ENCODE results near the gene BRSK1.

Gene BRSK1

DNA sequence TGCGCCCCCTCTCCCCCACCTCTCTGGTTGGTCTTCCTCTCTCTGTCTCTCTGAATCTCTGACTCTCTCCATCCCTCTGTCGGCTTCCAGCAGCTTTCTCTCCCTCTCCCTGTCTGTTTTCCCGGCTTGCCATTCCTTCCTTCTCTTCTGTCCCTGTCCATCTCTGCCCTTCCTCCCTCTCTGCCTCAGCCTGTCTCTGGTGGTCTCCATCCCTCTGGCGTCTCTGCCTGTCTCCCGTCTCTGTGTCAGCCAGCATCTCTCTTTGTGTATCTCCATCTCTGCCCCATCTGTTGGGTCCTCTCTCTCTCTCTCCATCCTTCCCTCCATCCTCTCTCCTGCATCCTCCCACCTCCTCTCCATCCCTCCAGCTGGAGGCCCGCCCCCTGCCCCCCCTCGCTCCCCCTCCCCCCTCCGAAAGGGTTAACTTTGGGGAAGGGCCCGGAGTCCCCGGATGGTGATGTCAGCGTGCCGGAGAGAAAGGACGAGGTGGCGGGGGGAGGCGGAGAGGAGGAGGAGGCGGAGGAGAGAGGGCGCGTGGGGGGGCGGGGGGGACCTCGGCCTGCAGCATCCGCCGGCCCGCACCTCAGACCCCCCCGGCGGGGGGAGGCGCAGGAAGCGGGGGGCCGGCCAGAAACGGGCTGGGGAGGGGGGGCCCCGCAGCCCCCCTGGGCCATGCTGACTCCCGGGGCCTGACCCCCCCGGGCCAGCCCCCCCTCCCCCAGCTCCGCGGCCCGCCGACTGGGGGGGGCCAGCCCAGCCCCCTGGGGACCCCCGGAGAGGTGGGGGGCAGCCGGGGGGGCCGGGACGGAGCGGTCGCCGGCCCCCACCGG lies at the start of gene BRSK1:
BRSK1 (plus strand) TSS at position 450 of the 830 bp plus-strand sequence. CDS start 446 bp downstream, outside the sequence.
- no peak for DNase-seq (ENCODE audit: low read depth, low spot score)

- no peak for DNase-seq (ENCODE audit: low read depth, low spot score)
Observed at GRCh38 chr19:55238030-55238429, 45.8 kb upstream of the BRSK1 start.

GRCh38 chr19:55239004-55239403 lies 44.8 kb upstream of the BRSK1 start:
- DNase-seq (ENCODE audit: low read depth, low spot score), result no peak

- DNase-seq (ENCODE audit: low read depth, low spot score), result no peak
Observed at GRCh38 chr19:55240713-55241020, 43.1 kb upstream of the BRSK1 start.

DNA sequence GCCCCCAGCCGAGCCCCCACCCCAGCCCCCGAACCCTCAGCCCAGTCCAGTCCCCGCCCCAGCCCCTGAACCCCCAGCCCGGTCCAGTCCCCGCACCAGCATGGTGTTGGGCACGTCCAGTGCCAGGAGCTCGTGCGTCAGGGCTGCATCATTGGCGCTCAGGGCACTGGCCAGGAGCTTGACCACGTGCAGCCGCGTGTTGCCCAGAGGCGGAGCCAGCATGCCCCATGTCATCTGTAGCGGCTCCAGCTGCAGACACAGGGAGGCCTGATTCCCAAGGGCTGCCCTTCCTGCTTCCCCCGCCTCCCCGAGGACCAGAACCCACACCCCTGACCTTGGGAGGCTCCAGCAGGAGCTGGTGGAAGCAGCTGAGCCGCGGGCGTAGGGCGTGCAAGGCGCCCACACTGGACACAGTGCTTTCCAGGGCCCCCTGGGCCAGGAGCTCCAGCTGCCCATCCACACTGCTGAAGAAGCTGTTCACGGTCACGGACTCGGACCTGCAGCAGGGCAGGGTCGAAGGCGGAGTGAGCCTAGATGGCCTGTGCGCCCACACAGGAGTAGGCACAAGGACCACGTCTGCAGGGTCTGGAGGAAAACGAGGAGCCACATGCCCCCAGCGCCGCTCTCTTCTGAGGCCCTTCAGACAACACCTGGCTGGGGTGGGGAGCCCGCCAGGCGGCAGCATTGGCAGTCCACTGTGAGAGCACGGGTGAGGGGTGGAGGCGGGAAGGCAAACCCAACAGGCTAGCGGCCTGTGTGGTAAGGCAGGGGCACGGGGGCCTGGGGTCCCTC lies 42.5 kb upstream of the BRSK1 start:
- DNase-seq (ENCODE audit: low read depth, low spot score), result no peak

DNA sequence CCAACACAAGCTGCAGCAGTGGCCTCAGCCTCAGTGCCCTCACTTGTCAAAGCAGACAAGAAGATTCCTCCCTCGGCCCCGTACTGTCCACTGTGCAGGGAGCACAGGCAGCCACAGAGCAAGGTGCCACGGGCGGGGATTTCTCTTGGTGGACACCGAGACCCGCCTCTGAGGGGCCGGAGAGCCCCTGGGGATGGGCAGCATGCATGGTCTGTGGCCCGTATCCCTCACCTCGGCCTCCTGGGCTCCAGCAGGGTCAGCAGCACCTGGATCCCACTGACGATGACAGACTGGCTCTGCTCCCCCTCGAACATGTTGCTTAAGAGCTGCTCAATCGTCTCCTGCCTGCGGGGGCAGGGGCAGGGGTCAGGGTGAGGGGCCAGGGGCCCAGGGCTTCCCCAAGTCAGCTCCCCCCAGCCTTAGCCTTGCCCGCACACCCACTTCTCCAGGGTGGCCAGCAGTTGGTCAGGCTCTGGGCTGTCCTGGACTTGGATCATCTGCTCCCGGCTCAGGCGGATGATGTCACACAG lies 41.8 kb upstream of the BRSK1 start:
- DNase-seq (ENCODE audit: low read depth, low spot score), result no peak

DNA sequence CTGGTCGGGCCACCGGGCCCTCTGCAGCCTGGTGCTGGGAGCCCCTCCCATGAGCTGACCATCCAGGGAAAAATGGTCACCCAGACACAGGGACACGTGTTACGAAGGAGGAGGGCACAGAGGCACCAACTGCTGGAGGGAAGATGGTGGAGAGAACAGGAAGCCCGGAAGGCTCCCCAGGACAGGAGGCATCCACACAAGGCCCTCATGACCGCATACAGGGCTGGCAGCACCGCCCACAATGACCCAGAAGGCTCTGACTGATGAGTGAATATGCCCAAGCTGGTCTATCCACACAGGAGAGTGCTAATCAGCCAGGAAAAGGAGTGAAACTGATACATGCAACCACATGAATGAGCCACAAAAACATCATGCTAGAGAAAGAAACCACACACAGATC lies 41.3 kb upstream of the BRSK1 start:
- DNase-seq (ENCODE audit: low read depth, low spot score), result no peak

GRCh38 chr19:55244004-55244680 lies 39.7 kb upstream of the BRSK1 start:
- no peak for DNase-seq (ENCODE audit: low read depth, low spot score)

GRCh38 chr19:55245236-55245904 lies 38.4 kb upstream of the BRSK1 start:
- DNase-seq (ENCODE audit: low read depth, low spot score), result no peak

DNA sequence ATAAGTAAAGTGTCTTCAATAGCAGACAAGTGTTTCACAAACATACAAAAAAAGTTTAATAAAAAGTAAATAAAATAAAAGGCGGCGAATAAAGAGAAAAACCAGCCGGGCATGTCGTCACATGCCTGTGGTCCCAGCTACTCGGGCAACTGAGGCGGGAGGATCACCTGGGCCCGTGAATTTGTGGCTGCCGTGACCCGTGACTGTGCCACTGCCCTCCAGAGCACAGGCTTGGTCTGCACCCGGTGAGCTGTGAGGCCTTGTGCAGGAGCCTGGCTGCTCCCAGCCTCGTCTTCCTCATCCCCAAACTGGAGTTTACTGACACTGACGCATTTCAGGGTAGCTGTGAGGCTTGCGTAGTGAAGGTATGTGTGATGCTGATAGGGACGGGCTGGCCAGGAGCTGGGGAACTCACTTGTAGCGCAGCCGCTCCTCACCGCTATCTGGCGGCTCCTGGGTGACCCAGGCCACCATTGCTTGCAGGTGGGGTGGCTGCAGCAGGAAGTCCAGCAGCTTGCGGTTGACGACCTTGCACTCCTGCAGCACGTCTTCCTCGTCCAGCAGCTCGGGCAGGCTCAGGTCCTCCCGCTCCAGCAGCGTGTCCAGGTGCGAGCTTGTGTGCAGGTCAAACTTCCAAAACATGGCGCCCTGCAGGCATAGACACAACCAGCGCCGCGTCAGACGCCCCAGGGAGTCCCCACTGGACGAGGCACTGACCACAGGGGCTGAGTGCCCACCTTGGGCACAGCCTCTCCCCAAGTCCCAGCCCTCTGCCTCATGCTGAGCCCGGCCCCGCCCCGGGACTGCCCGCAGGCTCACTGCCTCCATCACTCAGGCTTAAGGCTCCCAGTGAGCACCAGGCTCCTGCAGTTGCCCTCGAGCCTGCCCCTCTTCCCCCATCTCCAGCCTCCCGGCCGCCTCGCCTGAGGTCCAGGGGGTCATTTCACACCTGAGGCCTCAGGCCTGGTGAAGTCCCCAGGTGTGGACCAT lies 37.0 kb upstream of the BRSK1 start:
- no peak for DNase-seq (ENCODE audit: low read depth, low spot score)

- no peak for DNase-seq (ENCODE audit: low read depth, low spot score)
Observed at GRCh38 chr19:55247621-55248099, 36.1 kb upstream of the BRSK1 start.

GRCh38 chr19:55248166-55248675 lies 35.6 kb upstream of the BRSK1 start:
- no peak for DNase-seq (ENCODE audit: low read depth, low spot score)

GRCh38 chr19:55248704-55249103 lies 35.1 kb upstream of the BRSK1 start:
- DNase-seq (ENCODE audit: low read depth, low spot score), result no peak

- DNase-seq (ENCODE audit: low read depth, low spot score), result no peak
Observed at GRCh38 chr19:55249841-55250240, 34.0 kb upstream of the BRSK1 start.

GRCh38 chr19:55250262-55251036 lies 33.3 kb upstream of the BRSK1 start:
- DNase-seq (ENCODE audit: low read depth, low spot score), result no peak

DNA sequence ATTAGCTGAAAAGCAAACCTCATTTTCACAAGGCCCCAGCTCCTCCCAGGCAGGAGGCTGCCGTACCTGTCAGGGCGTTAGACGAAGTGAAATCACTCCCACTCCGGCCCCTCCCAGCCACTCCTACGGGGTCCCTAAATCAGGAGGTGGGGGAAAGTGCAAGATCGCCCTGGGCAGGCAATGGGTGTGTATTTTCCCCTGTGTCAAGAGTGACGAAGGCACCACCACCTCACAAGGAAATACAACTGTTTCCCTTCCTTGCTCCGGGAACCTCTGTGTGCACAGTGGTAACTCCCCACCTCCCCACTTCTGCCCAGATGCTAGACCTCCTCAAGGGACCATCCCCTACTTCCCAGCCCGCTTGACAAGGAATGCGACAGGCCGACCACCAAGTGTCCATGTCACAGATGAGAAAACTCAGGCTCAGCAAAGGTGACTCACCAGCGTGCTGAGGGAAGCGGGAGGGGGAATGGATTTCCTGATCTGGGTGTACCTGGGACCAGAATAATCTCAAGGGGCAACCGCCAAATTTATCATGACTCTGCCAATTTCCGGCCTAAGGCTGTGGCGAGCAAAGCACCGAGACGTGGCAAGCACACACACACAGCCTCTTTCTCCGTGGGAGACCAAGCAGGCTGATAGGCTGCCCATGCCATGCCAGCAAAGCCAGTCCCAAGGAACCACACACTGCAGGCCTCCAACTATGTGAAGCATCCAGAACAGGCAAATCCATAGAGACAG lies 32.3 kb upstream of the BRSK1 start:
- no peak for DNase-seq (ENCODE audit: low read depth, low spot score)

- no peak for DNase-seq (ENCODE audit: low read depth, low spot score)
Observed at GRCh38 chr19:55252760-55253663, 30.8 kb upstream of the BRSK1 start.

Data from iPS DF 19.7 (cell line).